ENCODE measurements around the gene RNU6-1.

- no peak for TF ChIP-seq EZH2phosphoT487 (IDR thresholded peaks at IDR 0.05; ENCODE audit: borderline replicate concordance, low read depth, low read length)
- no peak for TF ChIP-seq CTCF (conservative IDR thresholded peaks at IDR 0.05; ENCODE audit: low read length)
Measured at GRCh38 chr15:67809441-67809840, 30.4 kb downstream of the RNU6-1 start.
